Smooth muscle cell (in vitro differentiated cells): ENCODE results near the gene PARVB. TPM values are rescaled to one million over a fixed set of nuclear protein-coding genes. Genes with fewer than 3 reads are reported as not detected.
A peak's percentile ranks its signal among the peaks of the same experiment; 100 is the strongest.

ENCODE experiments used
- DNase-seq: peaks from one replicate; lab custom pipeline; 2025; ENCODE audit not compliant: unreplicated experiment; lab: John Stamatoyannopoulos, UW
- H2AFZ ChIP-seq: fragments of 200-600 bp; sonication (generic); 2 replicates; pipeline ENCODE4 v1.6.0; 2016; ENCODE audit warnings: antibody characterized with exemption, low read depth, mild to moderate bottlenecking
- H3F3A ChIP-seq: fragments of 200-600 bp; sonication (generic); 2 replicates; pipeline ENCODE4 v1.6.0; 2017; ENCODE audit warnings: antibody characterized with exemption, low read depth
- H3K27ac ChIP-seq: fragments of 200-600 bp; sonication (generic); 2 replicates; pipeline ENCODE4 v1.5.1; 2016; ENCODE audit warnings: low read depth, mild to moderate bottlenecking
- H3K27me3 ChIP-seq: fragments of 200-600 bp; sonication (generic); 2 replicates; pipeline ENCODE4 v1.6.1; 2016; ENCODE audit warnings: low read depth, mild to moderate bottlenecking
- H3K36me3 ChIP-seq: fragments of 200-600 bp; sonication (generic); 2 replicates; pipeline ENCODE4 v1.5.1; 2016; ENCODE audit warnings: low read depth
- H3K4me1 ChIP-seq: fragments of 200-600 bp; sonication (generic); 2 replicates; pipeline ENCODE4 v1.5.1; 2016; ENCODE audit warnings: low read depth
- H3K4me2 ChIP-seq: fragments of 200-600 bp; sonication (generic); 2 replicates; pipeline ENCODE4 v1.6.0; 2016; ENCODE audit warnings: mild to moderate bottlenecking
- H3K4me3 ChIP-seq: fragments of 200-600 bp; sonication (generic); 2 replicates; pipeline ENCODE4 v1.5.1; 2016; ENCODE audit warnings: mild to moderate bottlenecking
- H3K79me2 ChIP-seq: fragments of 200-600 bp; sonication (generic); 2 replicates; pipeline ENCODE4 v1.6.0; 2016; ENCODE audit warnings: low read depth, mild to moderate bottlenecking
- H3K9ac ChIP-seq: fragments of 200-600 bp; sonication (generic); 2 replicates; pipeline ENCODE4 v1.6.0; 2016; ENCODE audit warnings: low read depth
- H3K9me3 ChIP-seq: fragments of 200-600 bp; sonication (generic); replicated peaks from 2 replicates; pipeline ENCODE4 v1.5.1; 2016; ENCODE audit warnings: low read depth
- H4K20me1 ChIP-seq: fragments of 200-600 bp; sonication (generic); 2 replicates; pipeline ENCODE4 v1.6.0; 2016; ENCODE audit warnings: low read depth
- CTCF ChIP-seq: fragments of 200-600 bp; sonication (generic); IDR thresholded peaks from 2 replicates; pipeline ENCODE4 v1.5.1; 2017; ENCODE audit warnings: borderline replicate concordance, mild to moderate bottlenecking, antibody characterized with exemption; ENCODE audit not compliant: insufficient read depth, poor library complexity, severe bottlenecking
- WGBS: methylation state at CpG from one replicate; pipeline ENCODE4 v1.1.7; 2016; ENCODE audit warnings: low lambda C conversion rate; 5-methylcytosine and 5-hydroxymethylcytosine counted together
- polyA plus RNA-seq: library from polyadenylated mRNA; unstranded; fragments of >200 nt; fragmentation: Nextera tagmentation; extraction: Ambion mirVana; gene quantifications from 2 replicates; pipeline ENCODE4 v1.2.1, GENCODE V29; 2016
- total RNA-seq: library from RNA; depleted of rRNA; stranded (reverse); fragments of >200 nt; gene quantifications from 2 replicates; pipeline ENCODE4 v1.2.3, GENCODE V29; 2014

The PARVB gene
- total and polyA plus RNA-seq, 2 experiments from 2014 or later: 35.1 to 36.6 TPM

- Histone ChIP-seq H3K9me3 (no peaks in the 10 kb centered on the region), H2AFZ (no peak overlapping the region), H3K36me3 (no peaks in the 10 kb centered on the region), H3K9ac (no peak overlapping the region), H3K27ac (no peak overlapping the region), H3F3A (peaks cover 7% of the 10 kb centered on the region), H3K79me2 (no peaks in the 10 kb centered on the region), H4K20me1 (peaks cover 21% of the 10 kb centered on the region), H3K4me3 (no peak overlapping the region), H3K4me2 (no peak overlapping the region), H3K4me1 (no peaks in the 10 kb centered on the region), H3K27me3 (no peaks in the 10 kb centered on the region)
- no peak for DNase-seq
- TF ChIP-seq CTCF: no peak
- WGBS: 92% methylated on average over 6 of the region's 9 CpGs
These were observed 66.4 kb downstream of the PARVB start for GRCh38 chr22:44090571-44090905.

- no peaks in the 10 kb centered on the region for H3K36me3 ChIP-seq
- H3K79me2 ChIP-seq: no peaks in the 10 kb centered on the region
- no peak overlapping the region for H3K9ac ChIP-seq
- peak; percentile 21 for TF ChIP-seq CTCF
- H3K4me2 ChIP-seq: no peak overlapping the region
- no peak for DNase-seq
- no peaks in the 10 kb centered on the region for H3K4me1 ChIP-seq
- H3F3A ChIP-seq: peaks cover 7% of the 10 kb centered on the region
- H2AFZ ChIP-seq: no peak overlapping the region
- no peaks in the 10 kb centered on the region for H3K27me3 ChIP-seq
- peaks cover 18% of the 10 kb centered on the region for H4K20me1 ChIP-seq
- H3K27ac ChIP-seq: no peak overlapping the region
- H3K4me3 ChIP-seq: no peak overlapping the region
- H3K9me3 ChIP-seq: no peaks in the 10 kb centered on the region
- 87% methylated on average over 14 of the region's 14 CpGs for WGBS
These were observed 67.1 kb downstream of the PARVB start for GRCh38 chr22:44091021-44091721.

- no peak overlapping the region for H2AFZ ChIP-seq
- no peaks in the 10 kb centered on the region for H3K27me3 ChIP-seq
- H3K4me3 ChIP-seq: no peak overlapping the region
- peaks cover 4% of the 10 kb centered on the region for H3F3A ChIP-seq
- DNase-seq: no peak
- no peaks in the 10 kb centered on the region for H3K9me3 ChIP-seq
- no peaks in the 10 kb centered on the region for H3K36me3 ChIP-seq
- no peaks in the 10 kb centered on the region for H3K4me1 ChIP-seq
- 97% methylated on average over 10 of the region's 10 CpGs for WGBS
- H3K27ac ChIP-seq: no peak overlapping the region
- no peak overlapping the region for H3K9ac ChIP-seq
- TF ChIP-seq CTCF: no peak
- H3K79me2 ChIP-seq: no peaks in the 10 kb centered on the region
- no peak overlapping the region for H3K4me2 ChIP-seq
- peaks cover 15% of the 10 kb centered on the region for H4K20me1 ChIP-seq
These were observed 67.6 kb downstream of the PARVB start for GRCh38 chr22:44091751-44092150.

GRCh38 chr22:44092636-44093220 is 68.6 kb downstream of the PARVB start:
- Histone ChIP-seq H3K9ac (no peak overlapping the region), H3K4me2 (no peak overlapping the region), H3K27me3 (no peaks in the 10 kb centered on the region), H3K27ac (no peak overlapping the region), H3K79me2 (no peaks in the 10 kb centered on the region), H3F3A (no peaks in the 10 kb centered on the region), H2AFZ (no peak overlapping the region), H4K20me1 (peaks cover 15% of the 10 kb centered on the region), H3K9me3 (no peaks in the 10 kb centered on the region), H3K4me1 (no peaks in the 10 kb centered on the region), H3K4me3 (no peak overlapping the region), H3K36me3 (no peaks in the 10 kb centered on the region)
- no peak for TF ChIP-seq CTCF
- 95% methylated on average over 8 of the region's 8 CpGs for WGBS
- DNase-seq: no peak
